ENCODE data around the gene GVQW3.

The GVQW3 gene

DNA sequence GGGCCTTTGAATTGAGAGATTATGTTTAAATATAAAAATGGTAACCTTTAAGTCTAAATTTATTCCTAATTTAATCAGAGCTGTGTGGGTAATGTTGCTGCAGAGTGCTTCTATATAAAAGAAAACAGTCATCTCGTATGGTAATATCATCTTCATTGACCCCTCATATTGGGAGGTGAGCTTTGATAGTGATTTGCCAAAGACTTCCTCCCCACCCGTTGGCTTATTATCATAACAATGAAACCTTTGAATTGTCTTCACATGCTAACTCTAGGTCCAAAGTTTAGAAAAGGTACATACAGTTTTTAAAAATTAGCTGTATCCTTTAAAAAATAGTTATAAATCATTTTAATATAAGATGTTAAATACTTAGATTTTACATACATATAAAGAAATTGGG is 67.4 kb downstream of the GVQW3 start:
- no peak for ATAC-seq

DNA sequence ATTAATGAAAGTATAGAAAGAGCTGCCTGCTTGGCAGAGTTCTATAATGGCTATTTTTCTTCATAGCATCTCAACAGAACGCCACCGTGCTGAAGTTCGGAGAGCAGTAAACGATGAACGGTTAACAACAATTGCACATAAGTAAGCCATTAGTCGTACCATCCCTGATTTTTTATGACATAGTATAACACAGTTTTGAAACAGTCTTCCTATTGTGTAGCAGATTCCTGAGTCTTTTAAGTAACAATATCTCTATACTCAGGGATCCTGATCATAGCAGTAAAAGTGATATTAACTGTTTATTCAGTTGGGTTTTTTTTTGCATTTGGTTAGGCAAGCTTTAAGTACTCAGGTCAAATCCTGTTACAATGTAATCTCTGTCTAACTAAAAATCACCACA is 72.1 kb downstream of the GVQW3 start:
- ATAC-seq = no peak
- Mint-ChIP-seq H3K9me3 (no peaks in the 10 kb centered on the region), H3K27me3 (no peaks in the 10 kb centered on the region), H3K27ac (no peak overlapping the region), H3K4me1 (peaks cover 6% of the 10 kb centered on the region), H3K36me3 (peaks cover 33% of the 10 kb centered on the region), H3K4me3 (no peak overlapping the region)

More for the DNA sequence above, 67.4 kb downstream of the GVQW3 start:
- Mint-ChIP-seq H3K4me1 (peaks cover 30% of the 10 kb centered on the region), H3K27me3 (no peaks in the 10 kb centered on the region), H3K4me3 (no peak overlapping the region), H3K36me3 (peaks cover 33% of the 10 kb centered on the region), H3K9me3 (no peaks in the 10 kb centered on the region), H3K27ac (no peak overlapping the region)

DNA sequence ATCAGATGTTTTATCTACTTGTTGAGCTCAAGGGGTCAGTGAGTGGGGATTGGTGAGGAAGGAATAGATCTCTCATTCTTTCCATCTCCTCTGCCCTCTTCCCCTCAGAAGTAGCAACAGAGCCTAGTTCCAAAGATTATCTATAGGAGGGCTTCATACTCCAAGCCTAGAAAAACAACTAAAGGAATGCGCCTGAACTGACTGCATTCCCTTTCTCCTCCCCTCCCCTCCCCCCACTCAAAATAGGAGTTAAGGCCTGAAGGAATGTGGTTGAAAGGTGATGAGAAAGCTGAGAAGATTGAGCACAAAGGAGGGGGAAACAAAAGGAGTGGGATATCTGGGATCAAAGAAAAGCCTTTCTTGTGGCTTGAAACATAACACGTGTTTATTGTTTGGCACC is 74.2 kb downstream of the GVQW3 start:
- no peaks in the 10 kb centered on the region for H3K4me1 Mint-ChIP-seq
- H3K9me3 Mint-ChIP-seq = no peaks in the 10 kb centered on the region
- no peak for ATAC-seq
- H3K27me3 Mint-ChIP-seq = no peaks in the 10 kb centered on the region
- H3K4me3 Mint-ChIP-seq = no peak overlapping the region
- no peak overlapping the region for H3K27ac Mint-ChIP-seq
- H3K36me3 Mint-ChIP-seq = peaks cover 29% of the 10 kb centered on the region

DNA sequence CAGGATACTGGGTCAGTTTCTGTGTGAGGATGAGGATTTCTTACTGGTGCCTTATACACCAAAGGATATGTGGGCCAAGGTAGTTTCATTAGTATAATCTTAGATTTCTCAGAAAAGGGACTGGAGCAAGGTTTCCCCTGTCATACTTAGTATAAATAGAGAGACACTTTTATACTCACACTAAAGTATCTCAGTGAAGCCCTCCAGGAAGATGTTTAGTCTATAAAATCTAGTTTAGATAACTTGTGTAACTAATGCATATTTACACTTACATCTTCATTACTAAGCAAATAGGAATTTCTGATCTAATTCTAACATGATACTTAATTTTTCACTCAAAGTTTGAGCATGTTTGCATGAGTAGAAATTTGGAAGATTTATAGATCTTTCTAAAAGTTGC is 74.8 kb downstream of the GVQW3 start:
- Mint-ChIP-seq H3K9me3 (no peaks in the 10 kb centered on the region), H3K36me3 (peaks cover 31% of the 10 kb centered on the region), H3K27me3 (no peaks in the 10 kb centered on the region), H3K4me3 (no peak overlapping the region), H3K27ac (no peak overlapping the region), H3K4me1 (peaks cover 4% of the 10 kb centered on the region)
- no peak for ATAC-seq

DNA sequence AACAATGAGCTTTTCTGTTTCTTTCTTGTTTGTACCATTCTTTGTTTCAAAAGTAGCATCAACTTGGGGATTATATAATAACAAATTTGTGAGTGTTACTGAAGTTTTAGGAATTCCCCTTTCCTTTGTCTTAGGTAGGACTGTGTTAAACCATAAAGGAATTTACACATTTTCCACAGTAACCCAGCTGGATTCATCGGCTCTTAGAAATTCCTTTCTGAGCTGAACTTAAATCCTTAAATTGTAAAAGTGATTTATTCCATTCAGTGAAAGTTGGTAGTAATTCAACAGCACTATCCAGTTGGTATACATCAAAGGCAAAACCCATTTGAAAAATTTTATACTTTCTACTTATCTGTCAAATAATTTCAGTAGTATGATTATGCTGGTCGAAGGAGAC is 75.4 kb downstream of the GVQW3 start:
- H3K36me3 Mint-ChIP-seq = peaks cover 29% of the 10 kb centered on the region
- H3K4me1 Mint-ChIP-seq = peaks cover 5% of the 10 kb centered on the region
- H3K4me3 Mint-ChIP-seq = no peak overlapping the region
- no peak for ATAC-seq
- no peaks in the 10 kb centered on the region for H3K9me3 Mint-ChIP-seq
- no peaks in the 10 kb centered on the region for H3K27me3 Mint-ChIP-seq
- no peak overlapping the region for H3K27ac Mint-ChIP-seq

All from stimulated activated memory B cell treated with anti-CD40 and anti-IgM and Interleukin-4, amounts not matched to agents 10 μg/mL and 1 μg/mL and 100 μg/mL, for 72 hours (primary cell).